HG02798 (cell line): Measurements from ENCODE around the gene SMS.
A peak's percentile ranks its signal among the peaks of the same experiment; 100 is the strongest.

ENCODE experiments used
- ATAC-seq: cut with Tn5 transposase; IDR thresholded peaks from one replicate; pipeline ENCODE4 v1.9.1; 2021; ENCODE audit warnings: mild to moderate bottlenecking; ENCODE audit not compliant: unreplicated experiment, poor library complexity

Gene SMS

GRCh38 chrX:21940356-21940829, at the start of gene SMS:
TSS of gene SMS (plus strand) at chrX:21940709. CDS start at chrX:21940825, 116 bp downstream.
- ATAC-seq = peak; percentile 84

GRCh38 chrX:21905313-21905712, 35.2 kb upstream of the SMS start:
- ATAC-seq = no peak

- no peak for ATAC-seq
These were observed 34.6 kb upstream of the SMS start for GRCh38 chrX:21905953-21906352.

GRCh38 chrX:21907260-21907659, 33.2 kb upstream of the SMS start:
- ATAC-seq = no peak

- no peak for ATAC-seq
These were observed 29.0 kb upstream of the SMS start for GRCh38 chrX:21911481-21911880.

GRCh38 chrX:21912220-21912619, 28.3 kb upstream of the SMS start:
- ATAC-seq = no peak

- ATAC-seq = no peak
These were observed 27.5 kb upstream of the SMS start for GRCh38 chrX:21912989-21913388.

- no peak for ATAC-seq
These were observed 14.4 kb upstream of the SMS start for GRCh38 chrX:21926116-21926515.

GRCh38 chrX:21926527-21927278, 13.8 kb upstream of the SMS start:
- ATAC-seq = peak; percentile 51

GRCh38 chrX:21929209-21929608, 11.3 kb upstream of the SMS start:
- ATAC-seq = no peak

GRCh38 chrX:21930986-21931385, 9.5 kb upstream of the SMS start:
- ATAC-seq = no peak

- no peak for ATAC-seq
These were observed 8.1 kb upstream of the SMS start for GRCh38 chrX:21932292-21933002.

GRCh38 chrX:21933077-21933476, 7.4 kb upstream of the SMS start:
- no peak for ATAC-seq

GRCh38 chrX:21934414-21934813, 6.1 kb upstream of the SMS start:
- ATAC-seq = no peak

GRCh38 chrX:21939906-21940305, 603 bp upstream of the SMS start:
- no peak for ATAC-seq

- no peak for ATAC-seq
These were observed 3.1 kb downstream of the SMS start for GRCh38 chrX:21943460-21944135.

GRCh38 chrX:21944136-21944615, 3.7 kb downstream of the SMS start:
- ATAC-seq = no peak

- no peak for ATAC-seq
These were observed 6.6 kb downstream of the SMS start for GRCh38 chrX:21946925-21947641.

- no peak for ATAC-seq
These were observed 7.2 kb downstream of the SMS start for GRCh38 chrX:21947671-21948070.

GRCh38 chrX:21948897-21949578, 8.5 kb downstream of the SMS start:
- no peak for ATAC-seq
